Lower leg skin (tissue), 4 donors: Measurements from ENCODE around the gene CD38. TPM values are rescaled to one million over a fixed set of nuclear protein-coding genes. Genes with fewer than 3 reads are reported as not detected.

ENCODE experiments used
- DNase-seq, 2 donors: peaks; one replicate each; pipeline ENCODE4 v3.0.0-alpha.2; 2019; ENCODE audit warnings: low spot score in 2 of 2
- H3K4me3 ChIP-seq: fragments of 200-600 bp; sonication (generic); 2 replicates; pipeline ENCODE4 v1.5.1; 2017; ENCODE audit warnings: mild to moderate bottlenecking, low read depth; ENCODE audit not compliant: poor library complexity, severe bottlenecking
- POLR2A ChIP-seq, 2 donors: fragments of 450-650 bp; IDR thresholded peaks; one replicate each; pipeline ENCODE4 v1.6.1; 2016 to 2017; ENCODE audit warnings: antibody characterized with exemption in 2 of 2, mild to moderate bottlenecking in 1 of 2, moderate library complexity in 1 of 2
- WGBS, 2 donors: methylation state at CpG; one replicate each; pipeline ENCODE4 v1.1.5; 2018; 5-methylcytosine and 5-hydroxymethylcytosine counted together
- intact Hi-C: fragments of 100-400 bp; cut with DNase I; formaldehyde crosslinking; loops from one replicate; pipeline ENCODE4 v1.15.0; 2023; ENCODE audit warnings: low total_unique reads
- total RNA-seq, 4 donors: library from RNA; depleted of rRNA; stranded (reverse); fragments of >200 nt; gene quantifications; one replicate each; pipeline ENCODE4 v1.1.0, GENCODE V29; 2016
- TF ChIP-seq, protein P1 (sequence below), 3 donors: fragments of 450-650 bp; IDR thresholded peaks; one replicate each; pipeline ENCODE4 v1.5.1; 2016; ENCODE audit warnings: antibody characterized with exemption in 3 of 3, mild to moderate bottlenecking in 3 of 3, moderate library complexity in 2 of 3

CD38 gene
- total RNA-seq, 4 donors from 2014 or later = 0.08 to 1.1 (median 0.21) TPM

DNA sequence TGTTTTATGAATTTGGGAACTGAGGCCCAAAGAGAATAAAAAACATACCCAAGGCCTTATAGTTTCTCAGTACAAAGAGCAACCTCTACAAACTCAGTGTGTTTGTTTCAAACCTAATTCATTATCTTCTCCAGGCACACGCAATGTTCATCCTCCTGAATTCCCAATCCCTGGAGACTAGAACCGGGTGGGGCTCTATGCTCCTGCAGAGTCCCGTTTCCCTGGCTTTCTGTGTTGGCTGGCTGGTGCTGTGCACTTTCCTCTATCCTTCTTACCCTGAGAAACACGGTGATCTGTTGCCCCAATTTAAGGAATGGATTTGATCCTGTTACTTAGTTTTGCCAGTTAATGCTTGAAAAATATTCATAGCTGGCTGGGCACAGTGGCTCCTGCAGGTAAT lies 96.5 kb downstream of the CD38 start:
- TF ChIP-seq, protein P1, sequence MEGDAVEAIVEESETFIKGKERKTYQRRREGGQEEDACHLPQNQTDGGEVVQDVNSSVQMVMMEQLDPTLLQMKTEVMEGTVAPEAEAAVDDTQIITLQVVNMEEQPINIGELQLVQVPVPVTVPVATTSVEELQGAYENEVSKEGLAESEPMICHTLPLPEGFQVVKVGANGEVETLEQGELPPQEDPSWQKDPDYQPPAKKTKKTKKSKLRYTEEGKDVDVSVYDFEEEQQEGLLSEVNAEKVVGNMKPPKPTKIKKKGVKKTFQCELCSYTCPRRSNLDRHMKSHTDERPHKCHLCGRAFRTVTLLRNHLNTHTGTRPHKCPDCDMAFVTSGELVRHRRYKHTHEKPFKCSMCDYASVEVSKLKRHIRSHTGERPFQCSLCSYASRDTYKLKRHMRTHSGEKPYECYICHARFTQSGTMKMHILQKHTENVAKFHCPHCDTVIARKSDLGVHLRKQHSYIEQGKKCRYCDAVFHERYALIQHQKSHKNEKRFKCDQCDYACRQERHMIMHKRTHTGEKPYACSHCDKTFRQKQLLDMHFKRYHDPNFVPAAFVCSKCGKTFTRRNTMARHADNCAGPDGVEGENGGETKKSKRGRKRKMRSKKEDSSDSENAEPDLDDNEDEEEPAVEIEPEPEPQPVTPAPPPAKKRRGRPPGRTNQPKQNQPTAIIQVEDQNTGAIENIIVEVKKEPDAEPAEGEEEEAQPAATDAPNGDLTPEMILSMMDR (IDR thresholded peaks at IDR 0.05) = no peak
- TF ChIP-seq POLR2A (IDR thresholded peaks at IDR 0.05) = no peak
- WGBS, 2 donors = 45 to 59% methylated on average over 4 of the region's 4 CpGs
- intact Hi-C loops = no loop called here
- H3K4me3 ChIP-seq = no peak overlapping the region
- peak in 1 of 2 donors; percentile 49 for DNase-seq

DNA sequence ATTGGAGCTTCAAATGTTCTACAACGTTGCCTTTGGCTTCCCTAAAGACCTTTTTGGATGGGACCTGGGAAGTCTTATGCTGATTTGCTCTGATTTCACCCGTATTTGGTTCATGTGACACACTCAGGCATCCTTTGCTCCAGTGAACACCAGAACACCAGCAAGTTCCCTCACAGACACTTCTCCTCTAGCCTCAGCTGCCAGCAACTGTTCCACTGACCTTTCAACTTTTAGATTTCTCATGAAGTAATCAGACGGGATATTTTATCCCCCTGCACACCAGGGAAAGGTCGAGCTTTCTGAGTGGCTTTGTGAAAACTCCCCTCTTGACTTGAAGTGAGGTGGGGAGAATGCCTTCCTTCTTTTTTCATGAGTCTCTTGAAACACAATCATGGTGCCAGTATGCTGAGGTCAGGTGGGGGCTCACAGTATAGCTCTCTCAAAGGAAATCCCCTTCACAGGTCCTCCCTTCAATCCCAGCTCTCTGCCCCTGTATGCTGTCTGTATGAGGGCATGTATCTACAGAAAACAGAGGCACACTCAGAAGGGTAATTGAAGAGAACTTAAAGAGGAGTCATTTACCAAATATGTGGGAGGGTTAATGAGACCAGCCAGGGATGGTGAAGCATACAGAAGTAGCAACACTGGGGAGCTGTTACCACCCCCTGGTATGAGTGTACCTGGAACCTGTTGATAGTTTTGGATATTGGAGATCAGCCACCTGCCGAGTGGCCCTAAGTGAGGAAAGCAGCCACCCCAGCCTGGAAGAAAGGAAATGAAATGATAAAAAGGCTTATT lies 97.7 kb downstream of the CD38 start:
- 74 to 83% methylated on average over 5 of the region's 5 CpGs for WGBS, 2 donors
- TF ChIP-seq POLR2A (IDR thresholded peaks at IDR 0.05) = no peak
- TF ChIP-seq, protein P1 (IDR thresholded peaks at IDR 0.05) = no peak
- DNase-seq = no peak

DNA sequence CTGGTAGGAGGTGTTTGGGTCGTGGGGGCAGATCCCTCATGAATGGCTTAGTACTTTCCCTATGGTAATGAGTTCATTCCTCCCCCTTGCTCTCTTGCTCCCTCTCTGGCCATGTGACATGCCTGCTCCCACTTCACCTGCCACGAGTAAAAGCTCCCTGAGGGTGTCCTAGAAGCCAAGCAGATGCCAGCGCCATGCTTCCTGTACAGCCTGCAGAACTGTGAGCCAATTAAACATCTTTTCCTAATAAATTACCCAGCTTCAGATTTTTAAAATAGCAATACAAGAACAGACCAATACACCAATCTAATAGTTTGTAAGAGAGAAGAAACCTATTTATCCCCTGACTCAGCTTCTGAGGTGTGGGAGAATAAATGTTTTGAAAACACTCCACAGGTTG lies 99.9 kb downstream of the CD38 start:
- WGBS, 2 donors = 88 to 89% methylated on average over 3 of the region's 3 CpGs
- no peak for DNase-seq
- intact Hi-C loops = no loop called here
- no peak for TF ChIP-seq POLR2A (IDR thresholded peaks at IDR 0.05)
- no peak overlapping the region for H3K4me3 ChIP-seq

More for the DNA sequence above, 97.7 kb downstream of the CD38 start:
- H3K4me3 ChIP-seq = no peak overlapping the region
- intact Hi-C loops = no loop called here

DNA sequence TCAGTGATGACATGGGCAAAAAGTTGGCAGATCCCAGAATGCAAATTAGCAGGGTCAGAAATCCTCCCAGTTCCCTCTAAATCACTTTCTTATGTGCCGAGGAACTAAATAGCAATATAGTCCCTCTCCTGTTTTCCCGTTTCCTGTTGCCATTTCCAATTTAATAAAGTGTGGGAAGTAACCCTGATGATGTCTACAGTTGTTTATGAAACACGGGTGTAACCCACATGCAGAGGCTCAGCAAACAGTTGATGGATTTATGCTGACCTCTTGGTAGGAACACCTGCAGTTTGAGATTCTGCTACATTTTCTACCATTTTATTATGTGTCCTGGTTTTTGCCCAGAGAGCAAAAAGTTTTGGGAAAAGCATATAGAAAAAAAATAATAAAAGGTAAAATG lies 103.7 kb downstream of the CD38 start:
- TF ChIP-seq, protein P1 (IDR thresholded peaks at IDR 0.05) = no peak
- no peak for TF ChIP-seq POLR2A (IDR thresholded peaks at IDR 0.05)
- intact Hi-C loops = loop anchor here (5.0 kb wide), 1 partner anchor 70 kb away; no protein-coding TSS in a partner anchor
- H3K4me3 ChIP-seq = no peak overlapping the region
- no peak for DNase-seq
- 46 to 52% methylated on average over 3 of the region's 3 CpGs for WGBS, 2 donors

DNA sequence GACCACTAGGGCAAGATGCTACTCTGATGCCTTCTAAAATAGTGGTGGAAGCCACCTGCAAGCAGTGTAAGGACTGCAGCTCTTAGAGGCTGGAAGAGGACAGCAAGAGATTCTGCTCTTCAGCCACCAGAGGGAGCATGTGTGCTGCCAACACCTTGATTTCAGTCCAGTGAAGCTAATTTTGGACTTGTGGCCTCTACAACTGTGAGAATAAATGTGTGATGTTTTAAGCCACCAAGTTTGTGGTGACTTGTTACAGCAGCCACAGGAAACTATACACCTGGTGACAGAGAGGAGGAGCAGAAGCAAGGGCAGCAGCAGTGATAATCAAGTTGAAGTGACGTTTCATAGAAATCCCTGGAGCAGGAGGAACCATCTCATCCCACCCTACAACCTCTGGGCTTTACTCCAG lies 104.6 kb downstream of the CD38 start:
- TF ChIP-seq, protein P1 (IDR thresholded peaks at IDR 0.05) = peak in 1 of 3 donors; percentile 27
- TF ChIP-seq POLR2A (IDR thresholded peaks at IDR 0.05) = no peak
- DNase-seq = no peak
- WGBS, 2 donors = 72 to 83% methylated on average over 1 of the region's 1 CpG
- intact Hi-C loops = loop anchor here (5.0 kb wide), 1 partner anchor 70 kb away; no protein-coding TSS in a partner anchor
- no peak overlapping the region for H3K4me3 ChIP-seq

DNA sequence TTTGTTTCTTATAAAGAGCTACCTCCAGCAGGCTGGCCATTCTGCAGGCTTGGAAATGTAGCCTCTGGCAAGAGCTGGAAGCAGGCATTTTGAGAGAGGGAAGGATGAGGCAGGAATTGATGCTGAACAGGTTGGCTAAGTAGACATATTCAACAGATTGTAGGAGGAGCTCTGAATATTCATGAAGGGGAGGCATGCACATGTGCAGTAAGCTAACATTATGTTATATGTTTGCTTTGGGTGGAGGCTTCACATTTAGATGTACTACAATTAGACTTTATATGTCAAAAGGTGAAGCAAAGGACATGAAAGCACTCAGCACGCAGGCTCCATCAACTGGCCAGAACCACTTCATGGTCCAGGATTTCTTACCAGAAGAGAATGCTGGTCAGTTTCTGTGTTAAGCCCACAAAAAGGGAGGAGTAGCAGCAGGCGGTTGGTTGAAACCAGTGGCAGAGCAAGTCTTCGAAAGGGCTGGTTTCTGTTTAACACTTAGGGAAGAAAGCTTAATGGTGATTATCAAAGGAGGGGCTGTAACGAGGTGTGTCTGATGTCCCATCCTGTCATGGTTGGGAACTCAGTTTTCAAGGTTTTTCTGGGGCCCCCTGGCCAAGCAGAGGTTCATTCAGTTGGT lies 105.6 kb downstream of the CD38 start:
- 81 to 85% methylated on average over 4 of the region's 4 CpGs for WGBS, 2 donors

More for the DNA sequence above, 105.6 kb downstream of the CD38 start:
- TF ChIP-seq, protein P1 (IDR thresholded peaks at IDR 0.05) = no peak
- TF ChIP-seq POLR2A (IDR thresholded peaks at IDR 0.05) = no peak
- intact Hi-C loops = loop anchor here (5.0 kb wide), 1 partner anchor 69 kb away; no protein-coding TSS in a partner anchor
- H3K4me3 ChIP-seq = no peak overlapping the region
- DNase-seq = no peak
